Panc1 (cell line): ENCODE data around the gene SMPX. TPM values are rescaled to one million over a fixed set of nuclear protein-coding genes. Genes with fewer than 3 reads are reported as not detected.
A peak's percentile ranks its signal among the peaks of the same experiment; 100 is the strongest.

Experiments
- ATAC-seq: fragments of 200-7000 bp; cut with Tn5 transposase; 2 replicates; pipeline ENCODE4 v1.9.1; 2020; ENCODE audit warnings: mild to moderate bottlenecking, moderate library complexity
- BruUV-seq: library from RNA; stranded (reverse); fragments of 400-500 nt; replicated peaks from 2 replicates; lab custom pipeline; 2021; lab: Mats Ljungman, UMichigan
- CTCF ChIA-PET: fragments of 300-600 bp; sonication (Branson Sonifier 250); formaldehyde crosslinking; loops from one replicate; lab custom pipeline; 2022; ENCODE audit warnings: antibody characterized with exemption; lab: Charles Lee
- POLR2A ChIA-PET: fragments of 300-600 bp; sonication (Branson Sonifier 250); formaldehyde crosslinking; loops from one replicate; lab custom pipeline; 2022; ENCODE audit warnings: antibody characterized with exemption; lab: Charles Lee
- DNase-seq: peaks from one replicate; pipeline ENCODE4 v3.0.0-alpha.2; 2010; ENCODE audit warnings: low read depth, low spot score
- H3K27ac ChIP-seq: 2 replicates; pipeline ENCODE4 v1.5.1; 2011; ENCODE audit warnings: mild to moderate bottlenecking, low read length, inconsistent platforms
- H3K27me3 ChIP-seq: fragments of 200-500 bp; sonication (Bioruptor generic); 2 replicates; pipeline ENCODE4 v1.6.0; 2014; ENCODE audit warnings: low read length, inconsistent platforms; ENCODE audit not compliant: control insufficient read depth, insufficient read depth
- H3K36me3 ChIP-seq: fragments of 200-500 bp; sonication (Bioruptor generic); 2 replicates; pipeline ENCODE4 v1.5.1; 2014; ENCODE audit warnings: inconsistent platforms, mild to moderate bottlenecking, low read length, moderate library complexity; ENCODE audit not compliant: control insufficient read depth, insufficient read depth
- H3K4me1 ChIP-seq: 2 replicates; pipeline ENCODE4 v1.5.1; 2011; ENCODE audit warnings: inconsistent platforms, mild to moderate bottlenecking, low read length, moderate library complexity; ENCODE audit not compliant: control insufficient read depth, insufficient read depth
- H3K4me3 ChIP-seq, 2 experiments: 2 replicates each; pipeline ENCODE4 v1.5.1; 2011 to 2012; ENCODE audit warnings: low read depth in 2 of 2, low read length in 2 of 2, mild to moderate bottlenecking in 2 of 2, inconsistent platforms in 1 of 2, moderate library complexity in 1 of 2
- H3K9me3 ChIP-seq: fragments of 200-500 bp; sonication (Bioruptor generic); 2 replicates; pipeline ENCODE4 v1.5.1; 2014; ENCODE audit warnings: low read depth, mild to moderate bottlenecking, inconsistent platforms, low read length, moderate library complexity; ENCODE audit not compliant: control insufficient read depth, insufficient read depth
- POLR2AphosphoS5 ChIP-seq: IDR thresholded peaks from 2 replicates; pipeline ENCODE4 v1.6.1; 2012; ENCODE audit warnings: mild to moderate bottlenecking, low read depth, low read length, moderate library complexity
- SIN3A ChIP-seq: IDR thresholded peaks from 2 replicates; pipeline ENCODE4 v1.6.1; 2012; ENCODE audit warnings: low read depth, mild to moderate bottlenecking, low read length, moderate library complexity, borderline replicate concordance; ENCODE audit not compliant: insufficient read depth
- TCF7L2 ChIP-seq: IDR thresholded peaks from 2 replicates; pipeline ENCODE4 v1.6.1; 2011; ENCODE audit warnings: mild to moderate bottlenecking, low read depth, low read length, inconsistent platforms
- in situ Hi-C: cut with HindIII; loops from 2 replicates; pipeline ENCODE4 v1.10.0; 2016; ENCODE audit warnings: low sequenced_read_pairs, low pct_unique_long_range_greater_than_20kb
- intact Hi-C: fragments of 100-400 bp; cut with micrococcal nuclease; formaldehyde crosslinking; loops from one replicate; pipeline ENCODE4 v1.10.0; 2022; ENCODE audit not compliant: unreplicated experiment
- total RNA-seq: library from RNA; stranded (reverse); gene quantifications from one replicate; pipeline ENCODE4 v1.2.1, GENCODE V29; 2021; ENCODE audit not compliant: unreplicated experiment
- TF ChIP-seq, protein P1 (sequence below): fragments of 450-650 bp; IDR thresholded peaks from 2 replicates; pipeline ENCODE4 v1.5.1; 2017; ENCODE audit warnings: mild to moderate bottlenecking
- TF ChIP-seq, protein P2 (sequence below), 2 experiments: IDR thresholded peaks; 2 replicates each; pipeline ENCODE4 v1.6.1; 2011 to 2012; ENCODE audit warnings: low read depth in 2 of 2, control low read depth in 1 of 2, low read length in 1 of 2, mild to moderate bottlenecking in 1 of 2, moderate library complexity in 1 of 2; ENCODE audit not compliant: insufficient read depth in 1 of 2

SMPX gene
- total RNA-seq, 1 experiment from 2014 or later = not detected

DNA sequence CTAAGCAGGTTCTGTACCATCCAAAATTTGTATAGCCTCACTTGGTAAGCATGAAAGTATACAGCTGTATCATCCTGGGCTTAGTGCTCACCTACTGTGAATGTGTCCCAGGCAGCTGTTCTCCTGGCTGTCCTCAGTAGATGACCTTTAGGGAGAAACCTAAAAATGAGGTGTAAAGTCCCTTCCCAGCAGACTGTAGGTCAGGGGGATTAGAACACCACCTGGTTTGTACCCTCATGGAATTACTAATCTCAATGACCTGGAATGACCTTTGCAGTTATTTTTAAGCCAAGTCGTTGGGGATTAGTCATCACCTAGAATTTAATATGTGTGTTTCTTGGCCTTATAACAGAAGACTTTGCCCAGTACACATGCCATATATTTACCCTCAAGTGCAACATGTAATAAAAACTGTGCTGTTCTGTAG, 42.4 kb upstream of the SMPX start:
- TF ChIP-seq SIN3A (no peak), TCF7L2 (no peak), POLR2AphosphoS5 (no peak; the same call in 1 of the 2 replicates)
- TF ChIP-seq, protein P1, sequence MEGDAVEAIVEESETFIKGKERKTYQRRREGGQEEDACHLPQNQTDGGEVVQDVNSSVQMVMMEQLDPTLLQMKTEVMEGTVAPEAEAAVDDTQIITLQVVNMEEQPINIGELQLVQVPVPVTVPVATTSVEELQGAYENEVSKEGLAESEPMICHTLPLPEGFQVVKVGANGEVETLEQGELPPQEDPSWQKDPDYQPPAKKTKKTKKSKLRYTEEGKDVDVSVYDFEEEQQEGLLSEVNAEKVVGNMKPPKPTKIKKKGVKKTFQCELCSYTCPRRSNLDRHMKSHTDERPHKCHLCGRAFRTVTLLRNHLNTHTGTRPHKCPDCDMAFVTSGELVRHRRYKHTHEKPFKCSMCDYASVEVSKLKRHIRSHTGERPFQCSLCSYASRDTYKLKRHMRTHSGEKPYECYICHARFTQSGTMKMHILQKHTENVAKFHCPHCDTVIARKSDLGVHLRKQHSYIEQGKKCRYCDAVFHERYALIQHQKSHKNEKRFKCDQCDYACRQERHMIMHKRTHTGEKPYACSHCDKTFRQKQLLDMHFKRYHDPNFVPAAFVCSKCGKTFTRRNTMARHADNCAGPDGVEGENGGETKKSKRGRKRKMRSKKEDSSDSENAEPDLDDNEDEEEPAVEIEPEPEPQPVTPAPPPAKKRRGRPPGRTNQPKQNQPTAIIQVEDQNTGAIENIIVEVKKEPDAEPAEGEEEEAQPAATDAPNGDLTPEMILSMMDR = no peak
- TF ChIP-seq, protein P2, sequence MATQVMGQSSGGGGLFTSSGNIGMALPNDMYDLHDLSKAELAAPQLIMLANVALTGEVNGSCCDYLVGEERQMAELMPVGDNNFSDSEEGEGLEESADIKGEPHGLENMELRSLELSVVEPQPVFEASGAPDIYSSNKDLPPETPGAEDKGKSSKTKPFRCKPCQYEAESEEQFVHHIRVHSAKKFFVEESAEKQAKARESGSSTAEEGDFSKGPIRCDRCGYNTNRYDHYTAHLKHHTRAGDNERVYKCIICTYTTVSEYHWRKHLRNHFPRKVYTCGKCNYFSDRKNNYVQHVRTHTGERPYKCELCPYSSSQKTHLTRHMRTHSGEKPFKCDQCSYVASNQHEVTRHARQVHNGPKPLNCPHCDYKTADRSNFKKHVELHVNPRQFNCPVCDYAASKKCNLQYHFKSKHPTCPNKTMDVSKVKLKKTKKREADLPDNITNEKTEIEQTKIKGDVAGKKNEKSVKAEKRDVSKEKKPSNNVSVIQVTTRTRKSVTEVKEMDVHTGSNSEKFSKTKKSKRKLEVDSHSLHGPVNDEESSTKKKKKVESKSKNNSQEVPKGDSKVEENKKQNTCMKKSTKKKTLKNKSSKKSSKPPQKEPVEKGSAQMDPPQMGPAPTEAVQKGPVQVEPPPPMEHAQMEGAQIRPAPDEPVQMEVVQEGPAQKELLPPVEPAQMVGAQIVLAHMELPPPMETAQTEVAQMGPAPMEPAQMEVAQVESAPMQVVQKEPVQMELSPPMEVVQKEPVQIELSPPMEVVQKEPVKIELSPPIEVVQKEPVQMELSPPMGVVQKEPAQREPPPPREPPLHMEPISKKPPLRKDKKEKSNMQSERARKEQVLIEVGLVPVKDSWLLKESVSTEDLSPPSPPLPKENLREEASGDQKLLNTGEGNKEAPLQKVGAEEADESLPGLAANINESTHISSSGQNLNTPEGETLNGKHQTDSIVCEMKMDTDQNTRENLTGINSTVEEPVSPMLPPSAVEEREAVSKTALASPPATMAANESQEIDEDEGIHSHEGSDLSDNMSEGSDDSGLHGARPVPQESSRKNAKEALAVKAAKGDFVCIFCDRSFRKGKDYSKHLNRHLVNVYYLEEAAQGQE (IDR thresholded peaks at IDR 0.05; ENCODE audit: insufficient read depth in 1 of 2, low read depth in 2 of 2, low read length in 1 of 2) = no peak
- no peaks in the 10 kb centered on the region for H3K36me3 ChIP-seq
- H3K9me3 ChIP-seq = no peaks in the 10 kb centered on the region
- ChIA-PET POLR2A (no interaction called here), CTCF (no interaction called here)
- H3K27me3 ChIP-seq = no peaks in the 10 kb centered on the region
- in situ Hi-C loops = no loop called here
- DNase-seq (no peak), ATAC-seq (no peak)
- no peak overlapping the region for H3K4me3 ChIP-seq
- H3K4me1 ChIP-seq = peaks cover 10% of the 10 kb centered on the region
- BruUV-seq = no TSS peak
- intact Hi-C loops = no loop called here
- peak overlapping the region; percentile 69; the same call in 1 of the 2 replicates for H3K27ac ChIP-seq

DNA sequence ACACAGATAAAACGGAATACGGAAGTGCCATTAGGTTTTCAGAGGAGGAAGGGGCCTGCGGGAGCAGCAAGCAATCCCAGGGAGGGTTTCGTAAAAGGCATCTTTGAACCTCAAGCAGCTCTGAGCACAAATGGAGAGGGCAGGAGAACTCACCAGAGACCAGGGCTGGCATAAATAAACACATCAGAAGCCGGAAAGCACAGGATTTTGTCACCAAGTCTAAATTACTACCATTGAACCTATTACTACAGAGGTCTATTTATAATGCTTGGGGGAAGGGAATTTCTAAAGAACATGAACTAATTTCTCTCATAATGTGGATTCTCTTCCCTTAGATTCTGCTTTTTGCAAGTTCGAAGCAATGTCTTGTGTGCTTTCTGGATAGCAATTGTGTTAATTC, 41.9 kb upstream of the SMPX start:
- no TSS peak for BruUV-seq
- no peak overlapping the region for H3K4me3 ChIP-seq
- peaks cover 10% of the 10 kb centered on the region for H3K4me1 ChIP-seq
- POLR2A ChIA-PET = no interaction called here
- no peaks in the 10 kb centered on the region for H3K9me3 ChIP-seq
- DNase-seq (no peak), ATAC-seq (no peak)
- H3K27ac ChIP-seq = peak overlapping the region; percentile 69; the same call in 1 of the 2 replicates
- in situ Hi-C loops = no loop called here
- intact Hi-C loops = no loop called here
- TF ChIP-seq, protein P1 = no peak
- TF ChIP-seq POLR2AphosphoS5 (no peak), TCF7L2 (no peak), SIN3A (no peak)
- TF ChIP-seq, protein P2 (IDR thresholded peaks at IDR 0.05; ENCODE audit: insufficient read depth in 1 of 2, low read depth in 2 of 2, low read length in 1 of 2) = no peak
- no peaks in the 10 kb centered on the region for H3K27me3 ChIP-seq
- CTCF ChIA-PET = no interaction called here
- no peaks in the 10 kb centered on the region for H3K36me3 ChIP-seq
